LNCAP (cell line): ENCODE data around the gene DGCR6L.

ENCODE experiments used
- CTCF ChIP-seq: fragments of 450-650 bp; IDR thresholded peaks from 2 replicates; pipeline ENCODE4 v1.5.1; 2017; ENCODE audit warnings: mild to moderate bottlenecking

DGCR6L gene

DNA sequence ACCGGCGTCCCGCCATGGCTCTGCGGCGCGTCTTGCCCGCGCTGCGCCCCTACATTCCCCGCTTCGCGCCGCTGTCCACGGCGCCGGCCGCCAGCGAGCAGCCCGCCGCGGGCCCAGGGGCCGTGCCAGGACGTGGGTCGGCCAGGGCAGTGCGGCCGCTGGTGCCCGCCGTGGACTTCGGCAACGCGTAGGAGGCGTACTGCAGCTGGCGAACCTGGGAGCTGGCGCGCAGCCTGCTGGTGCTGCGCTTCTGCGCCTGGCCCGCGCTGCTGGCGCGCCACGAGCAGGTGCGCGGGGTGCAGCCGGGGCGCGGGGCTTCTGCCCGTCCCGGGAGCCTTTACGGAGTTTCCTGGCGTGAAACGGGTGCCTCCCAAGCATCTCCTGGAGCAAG lies 20.1 kb downstream of the DGCR6L start:
- TF ChIP-seq CTCF: no peak

DNA sequence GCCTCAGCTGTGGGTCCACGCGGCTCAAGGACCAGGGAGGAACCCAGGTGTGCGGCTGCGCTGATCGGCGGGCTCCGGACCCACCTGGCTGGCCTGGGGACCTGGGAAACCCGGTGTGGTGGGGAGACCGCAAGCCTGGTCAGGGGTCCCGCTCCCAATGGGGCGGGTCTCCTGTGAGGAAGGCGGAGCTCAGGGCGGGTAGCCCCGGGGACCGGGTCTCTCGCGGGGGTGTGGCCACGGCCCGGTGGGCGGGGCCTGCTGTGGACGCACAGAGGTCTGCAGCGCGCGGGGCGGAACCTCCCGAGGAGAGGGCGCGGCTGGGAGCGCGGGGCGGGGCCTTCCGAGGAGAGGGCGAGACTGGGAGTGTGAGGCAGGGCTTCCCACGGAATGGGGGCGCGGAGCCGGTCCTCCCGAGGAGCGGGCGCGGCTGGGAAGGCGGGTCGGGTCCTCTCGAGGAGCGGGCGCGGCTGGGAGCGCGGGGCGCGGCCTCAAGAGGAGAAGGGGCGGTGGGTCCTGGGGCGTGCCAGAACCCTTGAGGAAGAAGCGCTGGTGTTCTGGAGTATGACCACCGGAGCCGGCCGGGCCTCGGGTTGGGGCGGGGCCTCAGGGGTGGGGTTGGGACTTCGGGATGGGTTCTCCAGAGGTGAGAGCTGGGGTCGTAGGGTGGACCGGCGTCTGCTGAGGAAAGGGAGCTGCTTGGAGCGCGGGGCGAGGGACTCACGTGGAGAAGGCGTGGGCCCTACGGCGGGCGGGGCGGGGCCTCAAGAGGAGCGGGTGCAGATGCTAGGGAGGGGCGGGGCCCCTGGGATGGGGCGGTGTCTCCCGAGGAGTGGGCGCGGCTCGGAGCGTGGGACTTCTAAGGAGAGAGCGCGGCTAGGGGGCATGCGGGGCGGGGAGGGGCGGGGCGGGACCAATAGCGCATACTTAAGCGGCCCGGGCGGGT lies 20.8 kb downstream of the DGCR6L start:
- no peak for TF ChIP-seq CTCF

GRCh38 chr22:20298110-20298802 lies 21.6 kb downstream of the DGCR6L start:
- TF ChIP-seq CTCF: no peak

- TF ChIP-seq CTCF: no peak
These were observed 22.3 kb downstream of the DGCR6L start for GRCh38 chr22:20297414-20298109.

- no peak for TF ChIP-seq CTCF
These were observed 23.3 kb downstream of the DGCR6L start for GRCh38 chr22:20296598-20296997.

DNA sequence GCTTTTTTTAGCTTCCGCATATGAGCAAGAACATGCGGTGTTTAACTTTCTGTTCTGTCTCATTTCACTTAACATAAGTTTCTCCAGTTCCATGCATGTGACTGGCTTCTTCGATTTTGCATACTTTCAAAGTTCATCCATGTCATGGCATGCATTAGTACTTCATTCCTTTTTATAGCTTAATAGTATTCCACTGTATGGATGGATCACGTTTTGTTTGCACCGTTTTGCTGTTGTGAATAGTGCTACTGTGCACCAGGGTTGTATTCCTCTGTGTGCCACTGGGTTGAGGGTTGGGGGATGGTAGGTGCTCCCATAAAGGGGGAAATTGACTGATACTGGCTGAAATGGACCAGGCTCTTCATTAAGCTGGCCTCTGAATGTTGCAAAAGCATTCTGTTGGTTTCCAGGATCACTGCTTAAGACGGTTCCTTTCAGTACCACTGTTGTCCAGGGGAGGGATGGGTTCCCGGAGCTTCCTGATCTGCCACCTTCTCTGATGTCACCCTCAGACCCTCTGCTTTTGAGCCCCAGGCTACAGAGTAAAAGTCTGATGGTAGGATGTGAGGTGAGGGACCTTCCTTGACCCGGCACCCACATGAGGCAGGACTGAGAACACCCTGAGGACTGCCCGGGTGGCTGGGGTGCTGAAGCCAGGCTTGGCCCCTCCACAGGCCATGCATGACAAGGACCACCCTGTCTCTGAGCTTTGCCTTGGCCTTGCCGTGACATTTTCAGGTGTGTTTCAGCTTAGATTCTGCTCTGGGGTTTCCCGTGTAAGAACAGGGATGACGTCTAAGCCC lies 24.4 kb downstream of the DGCR6L start:
- no peak for TF ChIP-seq CTCF
